Liver (tissue), 9 donors: ENCODE data around the gene ABCC9. TPM values are rescaled to one million over a fixed set of nuclear protein-coding genes. Genes with fewer than 3 reads are reported as not detected.

ENCODE experiments used
- DNase-seq: peaks from one replicate; pipeline ENCODE4 v3.0.0-alpha.2; 2017; ENCODE audit warnings: low spot score
- H3K27ac ChIP-seq, 2 donors: one replicate each; pipeline ENCODE4 v1.7.0; 2013; ENCODE audit warnings: inconsistent platforms in 2 of 2, low read length in 2 of 2, control low read depth in 1 of 2, low read depth in 1 of 2, mild to moderate bottlenecking in 1 of 2
- H3K27me3 ChIP-seq, 4 donors: one replicate each; pipeline versions ENCODE4 v1.6.1 to v1.7.0; 2013; ENCODE audit warnings: low read length in 3 of 4, inconsistent platforms in 1 of 4, mild to moderate bottlenecking in 1 of 4, moderate library complexity in 1 of 4; ENCODE audit not compliant: control insufficient read depth in 4 of 4, insufficient read depth in 4 of 4
- H3K36me3 ChIP-seq, 4 donors: one replicate each; pipeline versions ENCODE4 v1.6.1 to v1.7.0; 2013; ENCODE audit warnings: low read length in 3 of 4, mild to moderate bottlenecking in 3 of 4, low read depth in 1 of 4, moderate library complexity in 1 of 4; ENCODE audit not compliant: control insufficient read depth in 4 of 4, insufficient read depth in 3 of 4
- H3K4me1 ChIP-seq, 4 donors: one replicate each; pipeline versions ENCODE4 v1.6.1 to v1.7.0; 2013; ENCODE audit warnings: low read length in 3 of 4, mild to moderate bottlenecking in 3 of 4, moderate library complexity in 1 of 4; ENCODE audit not compliant: control insufficient read depth in 4 of 4, insufficient read depth in 4 of 4
- H3K4me3 ChIP-seq, 3 donors: one replicate each; pipeline versions ENCODE4 v1.6.1 to v1.7.0; 2013; ENCODE audit warnings: low read length in 3 of 3, control low read depth in 1 of 3, low read depth in 1 of 3, mild to moderate bottlenecking in 1 of 3
- H3K9ac ChIP-seq, 2 donors: one replicate each; pipeline ENCODE4 v1.7.0; 2013; ENCODE audit warnings: low read length in 2 of 2, mild to moderate bottlenecking in 2 of 2, moderate library complexity in 2 of 2, control low read depth in 1 of 2, low read depth in 1 of 2
- H3K9me3 ChIP-seq, 4 donors: one replicate each; pipeline versions ENCODE4 v1.6.1 to v1.7.0; 2013; ENCODE audit warnings: low read length in 3 of 4; ENCODE audit not compliant: control insufficient read depth in 4 of 4
- ATF3 ChIP-seq: IDR thresholded peaks from 2 replicates; pipeline ENCODE4 v1.6.1; 2016; ENCODE audit warnings: antibody characterized with exemption
- CTCF ChIP-seq: fragments of 150-350 bp; IDR thresholded peaks from 2 replicates; pipeline ENCODE4 v1.5.1; 2017; ENCODE audit warnings: improper control_type of control experiment, low read depth, low read length; ENCODE audit not compliant: missing input control
- EGR1 ChIP-seq, 2 donors: IDR thresholded peaks; 2 replicates each; pipeline ENCODE4 v1.6.1; 2016 to 2018; ENCODE audit warnings: antibody characterized with exemption in 2 of 2, low read depth in 2 of 2
- FOXA1 ChIP-seq: IDR thresholded peaks from 2 replicates; pipeline ENCODE4 v1.6.1; 2016; ENCODE audit warnings: antibody characterized with exemption
- FOXA2 ChIP-seq: IDR thresholded peaks from 2 replicates; pipeline ENCODE4 v1.6.1; 2016; ENCODE audit warnings: antibody characterized with exemption
- HNF4G ChIP-seq: IDR thresholded peaks from 2 replicates; pipeline ENCODE4 v1.6.1; 2016; ENCODE audit warnings: antibody characterized with exemption
- JUND ChIP-seq, 2 donors: IDR thresholded peaks; 2 replicates each; pipeline ENCODE4 v1.6.1; 2016; ENCODE audit warnings: antibody characterized with exemption in 2 of 2
- MAX ChIP-seq: IDR thresholded peaks from 2 replicates; pipeline ENCODE4 v1.6.1; 2016; ENCODE audit warnings: antibody characterized with exemption
- NR2F2 ChIP-seq: IDR thresholded peaks from 2 replicates; pipeline ENCODE4 v1.6.1; 2016; ENCODE audit warnings: antibody characterized with exemption
- RAD21 ChIP-seq, 2 donors: IDR thresholded peaks; 2 replicates each; pipeline ENCODE4 v1.6.1; 2016; ENCODE audit warnings: antibody characterized with exemption in 2 of 2, mild to moderate bottlenecking in 2 of 2
- REST ChIP-seq: IDR thresholded peaks from 2 replicates; pipeline ENCODE4 v1.6.1; 2016; ENCODE audit warnings: antibody characterized with exemption, mild to moderate bottlenecking
- RXRA ChIP-seq, 2 donors: IDR thresholded peaks; 2 replicates each; pipeline ENCODE4 v1.6.1; 2017 to 2018; ENCODE audit warnings: antibody characterized with exemption in 2 of 2, mild to moderate bottlenecking in 1 of 2
- SP1 ChIP-seq: IDR thresholded peaks from 2 replicates; pipeline ENCODE4 v1.6.1; 2018; ENCODE audit warnings: antibody characterized with exemption, mild to moderate bottlenecking
- TAF1 ChIP-seq: conservative IDR thresholded peaks from 2 replicates; pipeline ENCODE4 v1.6.1; 2016; ENCODE audit warnings: antibody characterized with exemption, mild to moderate bottlenecking
- YY1 ChIP-seq: IDR thresholded peaks from 2 replicates; pipeline ENCODE4 v1.6.1; 2016; ENCODE audit warnings: antibody characterized with exemption, mild to moderate bottlenecking
- ZBTB33 ChIP-seq: IDR thresholded peaks from 2 replicates; pipeline ENCODE4 v1.6.1; 2016; ENCODE audit warnings: antibody characterized with exemption
- WGBS: extraction: QIAGEN DNeasy Blood & Tissue Kit; methylation state at CpG from one replicate; pipeline ENCODE4 v1.1.7; 2013; 5-methylcytosine and 5-hydroxymethylcytosine counted together
- polyA plus RNA-seq, 2 donors: library from polyadenylated mRNA; stranded (reverse) in 1 of 2; unstranded in 1 of 2; fragments of 200-250 nt in 1 of 2; fragments of >200 nt in 1 of 2; fragmentation: Nextera tagmentation in 1 of 2; extraction: Ambion mirVana in 1 of 2; gene quantifications; one replicate each; pipeline versions ENCODE4 v1.2.1 to v1.2.3, GENCODE V29; 2013 to 2015
- total RNA-seq, 2 donors: library from RNA; depleted of rRNA; stranded (reverse); fragments of >200 nt; gene quantifications; one replicate each; pipeline ENCODE4 v1.2.3, GENCODE V29; 2014
- donor health status: healthy.
- donor health status: healthy.
- donor health status: healthy.
- donor health status: healthy.
- donor health status: healthy.

ABCC9 gene
- total and polyA plus RNA-seq, 4 donors: 2.7 to 55.6 (median 10.7) TPM

GRCh38 chr12:21984375-21984774 is 43.1 kb upstream of the ABCC9 start:
- peak; percentile 6 for TF ChIP-seq CTCF
- TF ChIP-seq ZBTB33: no peak
- peak; percentile 66 to 72 for TF ChIP-seq RAD21 (IDR thresholded peaks at IDR 0.05)
- H3K9ac ChIP-seq: no peak overlapping the region
- DNase-seq: no peak
- H3K9me3 ChIP-seq: no peaks in the 10 kb centered on the region
- no peak overlapping the region for H3K27ac ChIP-seq
- H3K36me3 ChIP-seq: no peaks in the 10 kb centered on the region
- no peaks in the 10 kb centered on the region for H3K4me1 ChIP-seq
- no peak overlapping the region for H3K4me3 ChIP-seq
- H3K27me3 ChIP-seq: no peaks in the 10 kb centered on the region

GRCh38 chr12:21983095-21983494 is 41.9 kb upstream of the ABCC9 start:
- Histone ChIP-seq H3K27ac (no peak overlapping the region), H3K9me3 (no peaks in the 10 kb centered on the region), H3K4me1 (no peaks in the 10 kb centered on the region), H3K9ac (no peak overlapping the region), H3K27me3 (no peaks in the 10 kb centered on the region), H3K36me3 (no peaks in the 10 kb centered on the region), H3K4me3 (no peak overlapping the region)
- no peak for DNase-seq
- TF ChIP-seq ATF3 (no peak), JUND (IDR thresholded peaks at IDR 0.05) (no peak), RXRA (IDR thresholded peaks at IDR 0.05) (no peak), RAD21 (IDR thresholded peaks at IDR 0.05) (no peak), ZBTB33 (no peak), HNF4G (no peak), NR2F2 (no peak), TAF1 (no peak), FOXA2 (no peak), FOXA1 (no peak), MAX (no peak), YY1 (no peak), REST (no peak), SP1 (no peak), CTCF (no peak), EGR1 (IDR thresholded peaks at IDR 0.05; ENCODE audit: low read depth in 2 of 2) (no peak)
- 93% methylated on average over 3 of the region's 3 CpGs for WGBS
